Mesendoderm (in vitro differentiated cells): ENCODE measurements around the gene OSCAR.

Experiments used
- DNase-seq: peaks from one replicate; pipeline ENCODE4 v3.0.0; 2013
- H2AK5ac ChIP-seq: 2 replicates; pipeline ENCODE4 v1.6.1; 2013; ENCODE audit warnings: low read length, inconsistent platforms
- H2BK120ac ChIP-seq: 2 replicates; pipeline ENCODE4 v1.6.1; 2013; ENCODE audit warnings: low read depth, mild to moderate bottlenecking, low read length, moderate library complexity, mixed read lengths
- H2BK15ac ChIP-seq: replicated peaks from 2 replicates; pipeline ENCODE4 v1.6.1; 2013; ENCODE audit warnings: low read depth, mild to moderate bottlenecking, moderate library complexity
- H2BK5ac ChIP-seq: 2 replicates; pipeline ENCODE4 v1.6.1; 2013; ENCODE audit warnings: low read length, inconsistent platforms
- H3K18ac ChIP-seq: 2 replicates; pipeline ENCODE4 v1.6.1; 2013; ENCODE audit warnings: mild to moderate bottlenecking, low read length, mixed read lengths
- H3K23ac ChIP-seq: one replicate; pipeline ENCODE4 v1.6.1; 2013; ENCODE audit warnings: low read length
- H3K27ac ChIP-seq: 2 replicates; pipeline ENCODE4 v1.5.1; 2013; ENCODE audit warnings: low read depth, mild to moderate bottlenecking, inconsistent platforms, low read length, moderate library complexity
- H3K27me3 ChIP-seq: 2 replicates; pipeline ENCODE4 v1.6.1; 2013; ENCODE audit warnings: low read length, control low read depth, mild to moderate bottlenecking, inconsistent platforms; ENCODE audit not compliant: insufficient read depth, poor library complexity
- H3K36me3 ChIP-seq: 2 replicates; pipeline ENCODE4 v1.6.1; 2013; ENCODE audit warnings: low read length, inconsistent platforms; ENCODE audit not compliant: control insufficient read depth, insufficient read depth
- H3K4ac ChIP-seq: one replicate; pipeline ENCODE4 v1.6.1; 2013; ENCODE audit warnings: low read depth, mild to moderate bottlenecking, low read length, moderate library complexity
- H3K4me1 ChIP-seq: 2 replicates; pipeline ENCODE4 v1.6.1; 2013; ENCODE audit warnings: low read depth, low read length, inconsistent platforms; ENCODE audit not compliant: control insufficient read depth
- H3K4me2 ChIP-seq: 2 replicates; pipeline ENCODE4 v1.6.1; 2013; ENCODE audit warnings: low read length
- H3K4me3 ChIP-seq: 2 replicates; pipeline ENCODE4 v1.5.1; 2013; ENCODE audit warnings: mild to moderate bottlenecking, low read length
- H3K56ac ChIP-seq: one replicate; pipeline ENCODE4 v1.6.1; 2013; ENCODE audit warnings: low read length
- H3K79me1 ChIP-seq: 2 replicates; pipeline ENCODE4 v1.6.1; 2013; ENCODE audit warnings: low read length, inconsistent platforms
- H3K79me2 ChIP-seq: 2 replicates; pipeline ENCODE4 v1.6.1; 2013; ENCODE audit warnings: mild to moderate bottlenecking, low read length; ENCODE audit not compliant: control insufficient read depth, insufficient read depth
- H3K9ac ChIP-seq: 2 replicates; pipeline ENCODE4 v1.6.1; 2013; ENCODE audit warnings: low read length, inconsistent platforms
- H4K5ac ChIP-seq: one replicate; pipeline ENCODE4 v1.6.1; 2013; ENCODE audit warnings: low read length
- H4K8ac ChIP-seq: one replicate; pipeline ENCODE4 v1.6.1; 2013; ENCODE audit warnings: low read depth, mild to moderate bottlenecking, control low read depth, low read length, moderate library complexity
- WGBS: extraction: QIAGEN DNeasy Blood & Tissue Kit; methylation state at CpG from one replicate; pipeline ENCODE4 v1.1.7; 2013; ENCODE audit warnings: low lambda C conversion rate, missing lambda C conversion rate; ENCODE audit not compliant: insufficient coverage; ENCODE audit errors: extremely low coverage; 5-methylcytosine and 5-hydroxymethylcytosine counted together

The OSCAR gene

GRCh38 chr19:54142166-54142780, 41.7 kb upstream of the OSCAR start:
- no peak overlapping the region for H2AK5ac ChIP-seq
- H3K9ac ChIP-seq = no peak overlapping the region
- H3K23ac ChIP-seq = no peak overlapping the region
- no peak overlapping the region for H3K18ac ChIP-seq
- H3K56ac ChIP-seq = no peak overlapping the region
- H3K4me1 ChIP-seq = peaks cover 4% of the 10 kb centered on the region
- H3K79me1 ChIP-seq = peaks cover 41% of the 10 kb centered on the region
- no peak overlapping the region for H4K8ac ChIP-seq
- H3K36me3 ChIP-seq = peaks cover 32% of the 10 kb centered on the region
- no peak overlapping the region for H3K27ac ChIP-seq
- no peak overlapping the region for H2BK120ac ChIP-seq
- no peaks in the 10 kb centered on the region for H3K27me3 ChIP-seq
- H2BK5ac ChIP-seq = no peak overlapping the region
- DNase-seq = no peak
- H3K4ac ChIP-seq = no peak overlapping the region
- H3K79me2 ChIP-seq = peaks cover 45% of the 10 kb centered on the region
- WGBS = no CpG with 5 or more reads among the region's 7 CpGs
- H3K4me3 ChIP-seq = no peak overlapping the region
- no peak overlapping the region for H3K4me2 ChIP-seq
- no peak overlapping the region for H4K5ac ChIP-seq
- H2BK15ac ChIP-seq = no peak overlapping the region

- H2BK5ac ChIP-seq = no peak overlapping the region
- peaks cover 23% of the 10 kb centered on the region for H3K36me3 ChIP-seq
- no peak overlapping the region for H3K18ac ChIP-seq
- H4K8ac ChIP-seq = no peak overlapping the region
- no peak overlapping the region for H3K27ac ChIP-seq
- WGBS = no CpG with 5 or more reads among the region's 3 CpGs
- H3K4me2 ChIP-seq = no peak overlapping the region
- H2BK120ac ChIP-seq = no peak overlapping the region
- no peak overlapping the region for H3K9ac ChIP-seq
- no peak overlapping the region for H3K4me3 ChIP-seq
- H3K79me2 ChIP-seq = peaks cover 45% of the 10 kb centered on the region
- H3K56ac ChIP-seq = no peak overlapping the region
- H3K4ac ChIP-seq = no peak overlapping the region
- no peak overlapping the region for H2BK15ac ChIP-seq
- no peak overlapping the region for H3K23ac ChIP-seq
- H2AK5ac ChIP-seq = no peak overlapping the region
- H3K27me3 ChIP-seq = no peaks in the 10 kb centered on the region
- H3K79me1 ChIP-seq = peaks cover 41% of the 10 kb centered on the region
- peaks cover 4% of the 10 kb centered on the region for H3K4me1 ChIP-seq
- no peak overlapping the region for H4K5ac ChIP-seq
- DNase-seq = no peak
These were observed 40.8 kb upstream of the OSCAR start for GRCh38 chr19:54141356-54141755.

GRCh38 chr19:54138489-54139256, 38.1 kb upstream of the OSCAR start:
- Histone ChIP-seq H3K9ac (peak overlapping the region; percentile 82), H3K4me1 (peaks cover 8% of the 10 kb centered on the region), H3K4me3 (peak overlapping the region; percentile 74), H3K4me2 (peak overlapping the region; percentile 71), H3K27me3 (no peaks in the 10 kb centered on the region), H3K23ac (peak overlapping the region; percentile 11), H3K79me1 (peaks cover 36% of the 10 kb centered on the region), H2BK15ac (no peak overlapping the region), H3K56ac (peak overlapping the region; percentile 94), H4K5ac (no peak overlapping the region), H3K36me3 (peaks cover 4% of the 10 kb centered on the region), H2AK5ac (no peak overlapping the region), H3K4ac (peak overlapping the region; percentile 98), H2BK120ac (no peak overlapping the region), H4K8ac (no peak overlapping the region), H3K18ac (peak overlapping the region; percentile 90), H2BK5ac (no peak overlapping the region), H3K27ac (no peak overlapping the region), H3K79me2 (peaks cover 45% of the 10 kb centered on the region)
- peak; percentile 17 for DNase-seq
- WGBS = no CpG with 5 or more reads among the region's 31 CpGs

GRCh38 chr19:54137699-54138488, 37.3 kb upstream of the OSCAR start, which contains the start of gene CNOT3:
CNOT3 (plus strand) TSS chr19:54137762; CDS start chr19:54142979, 5,217 bp downstream.
- Histone ChIP-seq H3K23ac (peak within 1 kb of the TSS; percentile 11), H2BK5ac (peak within 1 kb of the TSS; percentile 10), H3K79me1 (peaks cover 35% of the 10 kb centered on the region), H3K56ac (peak within 1 kb of the TSS; percentile 94), H3K4me1 (peaks cover 8% of the 10 kb centered on the region), H4K8ac (no peak within 1 kb of the TSS), H3K4me2 (peak within 1 kb of the TSS; percentile 98), H3K27ac (peak within 1 kb of the TSS; percentile 61), H3K36me3 (peaks cover 3% of the 10 kb centered on the region), H2BK15ac (no peak within 1 kb of the TSS), H4K5ac (no peak within 1 kb of the TSS), H3K27me3 (no peaks in the 10 kb centered on the region), H3K79me2 (peaks cover 45% of the 10 kb centered on the region), H3K4ac (peak within 1 kb of the TSS; percentile 98), H2BK120ac (peak within 1 kb of the TSS; percentile 84), H3K4me3 (peak within 1 kb of the TSS; percentile 74), H3K9ac (peak within 1 kb of the TSS; percentile 82), H3K18ac (peak within 1 kb of the TSS; percentile 90), H2AK5ac (no peak within 1 kb of the TSS)
- no CpG with 5 or more reads among the region's 103 CpGs for WGBS
- peak; percentile 27 for DNase-seq

- no peak overlapping the region for H2BK15ac ChIP-seq
- H3K27ac ChIP-seq = no peak overlapping the region
- H3K79me2 ChIP-seq = peaks cover 41% of the 10 kb centered on the region
- H3K27me3 ChIP-seq = no peaks in the 10 kb centered on the region
- H4K5ac ChIP-seq = no peak overlapping the region
- peak overlapping the region; percentile 98 for H3K4me2 ChIP-seq
- peak overlapping the region; percentile 50 for H3K4me3 ChIP-seq
- H3K4me1 ChIP-seq = peaks cover 8% of the 10 kb centered on the region
- H3K9ac ChIP-seq = peak overlapping the region; percentile 80
- H3K18ac ChIP-seq = no peak overlapping the region
- peak; percentile 100 for DNase-seq
- no peak overlapping the region for H3K23ac ChIP-seq
- H3K4ac ChIP-seq = no peak overlapping the region
- no peak overlapping the region for H4K8ac ChIP-seq
- no CpG with 5 or more reads among the region's 46 CpGs for WGBS
- no peak overlapping the region for H2BK120ac ChIP-seq
- peaks cover 29% of the 10 kb centered on the region for H3K79me1 ChIP-seq
- H2BK5ac ChIP-seq = peak overlapping the region; percentile 10
- no peaks in the 10 kb centered on the region for H3K36me3 ChIP-seq
- no peak overlapping the region for H2AK5ac ChIP-seq
- peak overlapping the region; percentile 89 for H3K56ac ChIP-seq
These were observed 36.5 kb upstream of the OSCAR start for GRCh38 chr19:54136864-54137698.
